Spleen (tissue), 7 donors: Measurements from ENCODE around the gene MFNG.

Experiments
- POLR2AphosphoS5 ChIP-seq, 3 donors: sonication (generic); formaldehyde crosslinking; IDR thresholded peaks; one replicate each; pipeline ENCODE4 v1.5.1; 2017; ENCODE audit warnings: antibody characterized with exemption in 3 of 3
- TF ChIP-seq, protein P1 (sequence below), 11 experiments: fragments of 200-600 bp in 7 of 11; fragments of 450-650 bp in 4 of 11; sonication (generic) in 4 of 11; IDR thresholded peaks in 8 of 11; conservative IDR thresholded peaks in 3 of 11; 1 replicate in 7 of 11; 2 replicates in 4 of 11; pipeline versions ENCODE4 v1.4.0 to v1.8.0; 2016 to 2021; ENCODE audit warnings: antibody characterized with exemption in 11 of 11, inconsistent platforms in 4 of 11, mild to moderate bottlenecking in 1 of 11
- donor health status: DM: no; HTN: no; CAD: no; lungs with moderate emphysema.
- donor health status: DM: no; HTN: no; CAD: no.
- donor health status: DM: no; HTN: no; CAD: no.

DNA sequence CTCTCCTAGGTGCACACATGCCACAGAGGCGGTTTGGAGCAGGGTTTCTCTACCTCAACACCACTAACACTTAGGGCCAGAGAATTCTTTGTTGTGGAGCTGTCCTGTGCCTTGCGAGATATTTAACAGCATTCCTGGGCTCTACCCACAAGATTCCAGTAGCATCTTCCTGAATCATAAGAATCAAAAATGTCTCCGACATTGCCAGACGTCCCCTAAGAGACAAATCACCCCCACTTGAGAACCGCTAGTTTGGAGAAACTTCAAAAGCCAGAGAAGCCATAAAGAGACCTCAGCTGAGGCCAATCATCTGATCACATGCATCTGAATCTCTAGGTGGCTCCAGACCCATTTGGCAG is 16.1 kb downstream of the MFNG start:
- TF ChIP-seq, protein P1, sequence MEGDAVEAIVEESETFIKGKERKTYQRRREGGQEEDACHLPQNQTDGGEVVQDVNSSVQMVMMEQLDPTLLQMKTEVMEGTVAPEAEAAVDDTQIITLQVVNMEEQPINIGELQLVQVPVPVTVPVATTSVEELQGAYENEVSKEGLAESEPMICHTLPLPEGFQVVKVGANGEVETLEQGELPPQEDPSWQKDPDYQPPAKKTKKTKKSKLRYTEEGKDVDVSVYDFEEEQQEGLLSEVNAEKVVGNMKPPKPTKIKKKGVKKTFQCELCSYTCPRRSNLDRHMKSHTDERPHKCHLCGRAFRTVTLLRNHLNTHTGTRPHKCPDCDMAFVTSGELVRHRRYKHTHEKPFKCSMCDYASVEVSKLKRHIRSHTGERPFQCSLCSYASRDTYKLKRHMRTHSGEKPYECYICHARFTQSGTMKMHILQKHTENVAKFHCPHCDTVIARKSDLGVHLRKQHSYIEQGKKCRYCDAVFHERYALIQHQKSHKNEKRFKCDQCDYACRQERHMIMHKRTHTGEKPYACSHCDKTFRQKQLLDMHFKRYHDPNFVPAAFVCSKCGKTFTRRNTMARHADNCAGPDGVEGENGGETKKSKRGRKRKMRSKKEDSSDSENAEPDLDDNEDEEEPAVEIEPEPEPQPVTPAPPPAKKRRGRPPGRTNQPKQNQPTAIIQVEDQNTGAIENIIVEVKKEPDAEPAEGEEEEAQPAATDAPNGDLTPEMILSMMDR (IDR thresholded peaks at IDR 0.05 in 8 of 11, conservative IDR thresholded peaks at IDR 0.05 in 3 of 11) = no peak
- no peak for TF ChIP-seq POLR2AphosphoS5 (IDR thresholded peaks at IDR 0.05)
